HG03095 (cell line): Measurements from ENCODE around the gene SCNN1B.
A peak's percentile ranks its signal among the peaks of the same experiment; 100 is the strongest.
"Not testable (repeated sequence)": the region's sequence is repeated elsewhere in the genome, so short reads cannot be mapped to it uniquely, and the experiment has no call there.

Experiments used
- ATAC-seq: cut with Tn5 transposase; IDR thresholded peaks from one replicate; pipeline ENCODE4 v1.9.1; 2021; ENCODE audit warnings: moderate library complexity; ENCODE audit not compliant: unreplicated experiment

Gene SCNN1B

DNA sequence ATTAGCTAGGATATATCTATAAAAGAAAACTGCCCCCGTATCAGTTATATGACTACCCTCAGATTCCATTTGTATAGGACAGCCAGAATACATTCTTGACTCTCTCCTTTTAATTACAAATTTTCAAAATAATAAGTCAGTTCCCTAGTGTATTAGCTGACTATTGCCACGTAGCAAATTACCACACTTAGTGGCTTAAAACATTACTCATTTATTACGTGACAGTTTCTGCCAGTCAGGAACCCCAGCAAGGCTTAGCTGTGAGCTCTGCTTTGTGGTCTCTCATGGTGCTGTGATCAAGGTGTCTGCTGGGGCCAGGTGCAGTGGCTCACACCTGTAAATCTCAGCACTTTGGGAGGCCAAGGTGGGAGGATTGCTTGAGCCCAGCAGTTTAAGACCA lies 13.9 kb upstream of the SCNN1B start:
- ATAC-seq = no peak

DNA sequence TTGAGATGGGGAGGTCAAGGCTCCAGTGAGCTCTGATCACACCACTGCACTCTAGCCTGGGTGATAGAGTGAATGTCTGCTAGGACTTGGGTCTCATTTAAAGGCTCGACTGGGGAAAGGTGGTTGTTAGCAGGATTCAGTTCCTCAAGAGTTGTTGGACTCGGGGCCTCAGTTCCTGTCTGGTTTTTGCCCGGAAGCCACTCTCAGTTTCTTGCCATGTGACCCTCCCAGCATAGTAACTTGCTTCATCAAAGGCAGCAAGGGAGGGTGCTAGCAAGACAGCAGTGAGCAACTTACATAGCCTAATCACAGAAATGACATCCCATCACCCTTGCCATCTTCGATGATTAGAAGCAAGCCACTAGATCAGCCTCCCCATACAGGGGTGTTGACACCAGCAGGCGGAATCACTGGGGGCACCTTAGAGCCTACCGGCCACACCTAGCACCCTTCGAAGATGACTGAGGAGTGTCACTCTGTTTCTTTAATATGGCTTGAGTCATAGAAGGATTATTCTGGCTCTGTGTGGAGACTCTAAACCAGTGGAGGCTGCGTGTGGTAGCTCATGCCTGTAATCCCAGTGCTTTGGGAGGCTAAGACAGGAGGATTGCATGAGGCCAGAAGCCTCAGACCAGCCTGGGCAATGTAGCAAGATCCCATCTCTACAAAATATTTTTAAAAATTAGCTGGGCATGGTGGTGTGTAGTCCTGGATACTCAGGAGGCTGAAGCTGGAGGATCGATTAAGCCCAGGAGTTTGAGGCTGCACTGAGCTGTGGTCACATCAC lies 13.2 kb upstream of the SCNN1B start:
- no peak for ATAC-seq

- ATAC-seq = no peak
Measured at GRCh38 chr16:23290189-23291062, 11.7 kb upstream of the SCNN1B start.

DNA sequence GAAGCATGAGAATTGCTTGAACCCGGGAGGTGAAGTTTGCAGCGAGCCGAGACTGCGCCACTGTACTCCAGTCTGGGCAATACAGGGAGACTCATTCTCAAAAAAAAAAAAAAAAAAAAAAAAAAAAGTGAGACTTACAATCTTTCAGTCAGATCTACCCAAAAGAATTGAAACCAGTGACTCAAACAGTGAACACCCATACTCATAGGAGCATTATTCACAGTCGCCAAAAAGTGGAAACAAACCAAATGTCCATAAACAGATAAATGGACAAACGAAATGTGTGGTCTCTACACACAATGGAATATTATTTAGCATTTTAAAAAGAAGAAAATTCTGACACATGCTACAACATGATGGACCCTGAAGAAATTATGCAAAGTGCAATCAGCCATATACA lies 9.1 kb upstream of the SCNN1B start:
- ATAC-seq = peak; percentile 66

GRCh38 chr16:23294260-23294659 lies 7.8 kb upstream of the SCNN1B start:
- no peak for ATAC-seq

- ATAC-seq = no peak
Measured at GRCh38 chr16:23296994-23297393, 5.1 kb upstream of the SCNN1B start.

GRCh38 chr16:23298290-23298915 lies 3.7 kb upstream of the SCNN1B start:
- no peak for ATAC-seq

DNA sequence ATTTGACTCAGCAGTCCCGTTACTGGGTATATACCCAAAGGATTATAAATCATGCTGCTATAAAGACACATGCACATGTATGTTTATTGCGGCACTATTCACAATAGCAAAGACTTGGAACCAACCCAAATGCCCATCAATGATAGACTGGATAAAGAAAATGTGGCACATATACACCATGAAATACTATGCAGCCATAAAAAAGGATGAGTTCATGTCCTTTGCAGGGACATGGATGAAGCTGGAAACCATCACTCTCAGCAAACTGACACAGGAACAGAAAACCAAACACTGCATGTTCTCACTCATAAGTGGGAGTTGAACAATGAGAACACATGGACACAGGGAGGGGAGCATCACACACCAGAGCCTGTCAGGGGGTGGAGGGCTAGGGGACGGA lies 2.3 kb upstream of the SCNN1B start:
- ATAC-seq = not testable (repeated sequence)

DNA sequence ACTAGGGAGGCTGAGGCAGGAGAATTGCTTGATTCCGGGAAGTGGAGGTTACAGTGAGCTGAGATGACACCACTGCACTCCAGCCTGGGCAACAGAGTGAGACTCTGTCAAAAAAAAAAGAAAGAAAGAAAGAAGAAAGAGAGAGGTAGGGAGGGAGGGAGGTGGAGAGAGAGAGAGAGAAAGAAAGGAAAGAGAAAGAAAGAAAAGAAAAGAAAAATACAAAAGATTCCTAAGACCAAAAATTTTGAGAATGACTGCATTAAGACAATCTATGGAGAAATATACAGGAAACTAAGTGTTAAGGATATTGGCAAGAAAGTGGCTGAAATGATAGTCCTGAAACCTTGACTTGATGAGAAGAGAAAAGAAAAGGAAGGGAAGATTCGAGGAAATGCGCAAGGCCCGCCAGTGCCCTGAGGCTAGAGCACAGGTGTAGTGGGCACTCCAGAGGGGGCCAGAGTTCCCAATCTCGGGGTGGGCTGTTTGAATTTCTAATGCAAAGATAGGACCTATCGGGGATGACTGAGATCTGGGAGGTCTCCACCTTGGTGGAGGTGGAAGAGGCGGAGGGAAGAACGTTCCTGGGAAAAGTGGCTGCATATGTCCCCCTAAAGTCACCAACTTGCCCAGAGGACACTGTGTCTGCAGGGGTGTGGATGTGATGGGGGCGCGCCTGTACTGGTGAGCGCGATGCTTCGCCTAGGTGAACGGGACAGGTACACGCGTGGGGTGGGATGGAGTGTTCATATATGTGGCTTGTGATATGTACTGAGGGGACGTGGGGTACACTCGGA lies 654 bp upstream of the SCNN1B start:
- ATAC-seq = no peak

- ATAC-seq = no peak
Measured at GRCh38 chr16:23303685-23304084, 1.6 kb downstream of the SCNN1B start.

- no peak for ATAC-seq
Measured at GRCh38 chr16:23304620-23305019, 2.5 kb downstream of the SCNN1B start.

- no peak for ATAC-seq
Measured at GRCh38 chr16:23306199-23307100, 4.3 kb downstream of the SCNN1B start.

- no peak for ATAC-seq
Measured at GRCh38 chr16:23310217-23310616, 8.1 kb downstream of the SCNN1B start.

- no peak for ATAC-seq
Measured at GRCh38 chr16:23310744-23311143, 8.6 kb downstream of the SCNN1B start.

DNA sequence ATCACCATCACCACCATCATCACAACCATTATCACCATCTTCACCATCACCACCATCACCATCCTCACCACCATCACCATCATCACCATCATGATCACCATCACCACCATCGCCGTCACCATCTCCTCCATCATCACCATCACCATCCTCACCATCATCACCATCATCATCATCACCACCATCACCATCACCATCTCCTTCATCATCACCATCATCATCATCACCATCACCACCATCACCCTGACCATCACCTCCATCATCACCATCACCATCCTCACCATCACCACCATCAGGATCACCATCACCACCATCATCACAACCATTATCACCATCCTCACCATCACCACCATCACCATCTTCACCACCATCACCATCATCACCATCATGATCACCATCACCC lies 14.1 kb downstream of the SCNN1B start:
- ATAC-seq = no peak

GRCh38 chr16:23316634-23317265 lies 14.6 kb downstream of the SCNN1B start:
- no peak for ATAC-seq

GRCh38 chr16:23317266-23317661 lies 15.2 kb downstream of the SCNN1B start:
- no peak for ATAC-seq

GRCh38 chr16:23317751-23318150 lies 15.6 kb downstream of the SCNN1B start:
- ATAC-seq = no peak

DNA sequence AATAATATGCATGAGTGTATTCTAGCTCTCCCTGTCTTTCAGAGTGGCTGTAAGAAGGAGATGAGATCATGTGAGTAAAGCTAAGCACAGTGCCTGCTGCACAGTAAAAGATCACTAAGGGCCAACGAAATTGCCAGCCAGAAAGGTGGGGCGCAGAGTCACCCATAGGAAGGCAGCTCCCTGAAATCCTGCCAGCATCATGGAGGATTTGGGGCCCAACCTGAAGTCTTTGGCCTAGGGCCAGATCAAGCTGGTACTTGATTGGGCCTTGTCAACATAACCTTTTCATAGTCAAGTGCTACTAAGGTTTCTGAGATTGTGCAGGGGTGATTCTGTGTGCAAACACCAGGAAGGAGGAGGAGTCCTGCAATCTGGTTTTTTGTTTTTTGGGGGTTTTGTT lies 16.5 kb downstream of the SCNN1B start:
- no peak for ATAC-seq
